Measurements from ENCODE around the gene PCNX4.

DNA sequence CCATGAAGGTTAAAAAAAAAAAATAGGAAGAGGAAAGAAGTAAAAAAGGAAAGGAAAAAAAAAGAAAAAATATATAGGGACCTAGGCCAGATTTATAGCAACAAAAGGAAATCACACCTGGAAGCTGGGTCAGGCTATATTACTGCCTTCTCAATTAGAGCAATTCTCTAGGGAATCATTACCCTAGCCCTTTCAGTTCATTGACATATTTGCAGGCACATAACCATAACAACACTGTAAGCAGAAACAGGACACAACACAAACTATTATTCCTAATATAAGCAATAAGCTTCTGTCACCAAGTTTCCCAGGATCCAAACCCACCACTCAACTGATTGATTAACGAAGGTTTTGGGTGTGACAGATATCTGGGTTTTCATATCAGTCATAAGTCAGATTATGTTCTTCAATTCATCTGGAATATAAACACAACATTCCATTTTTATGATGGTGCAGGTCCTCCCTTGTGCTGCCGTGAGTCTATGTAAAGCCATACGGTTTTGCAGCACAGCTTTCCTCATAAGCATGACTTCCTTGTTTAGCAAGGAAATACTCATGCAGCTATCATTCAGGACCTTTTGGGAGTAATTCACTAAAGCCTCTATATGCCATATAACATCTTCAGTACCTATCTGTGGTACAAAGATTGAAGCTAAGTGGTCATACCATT lies 4.2 kb downstream of the PCNX4 start:
- TF ChIP-seq, protein P1, sequence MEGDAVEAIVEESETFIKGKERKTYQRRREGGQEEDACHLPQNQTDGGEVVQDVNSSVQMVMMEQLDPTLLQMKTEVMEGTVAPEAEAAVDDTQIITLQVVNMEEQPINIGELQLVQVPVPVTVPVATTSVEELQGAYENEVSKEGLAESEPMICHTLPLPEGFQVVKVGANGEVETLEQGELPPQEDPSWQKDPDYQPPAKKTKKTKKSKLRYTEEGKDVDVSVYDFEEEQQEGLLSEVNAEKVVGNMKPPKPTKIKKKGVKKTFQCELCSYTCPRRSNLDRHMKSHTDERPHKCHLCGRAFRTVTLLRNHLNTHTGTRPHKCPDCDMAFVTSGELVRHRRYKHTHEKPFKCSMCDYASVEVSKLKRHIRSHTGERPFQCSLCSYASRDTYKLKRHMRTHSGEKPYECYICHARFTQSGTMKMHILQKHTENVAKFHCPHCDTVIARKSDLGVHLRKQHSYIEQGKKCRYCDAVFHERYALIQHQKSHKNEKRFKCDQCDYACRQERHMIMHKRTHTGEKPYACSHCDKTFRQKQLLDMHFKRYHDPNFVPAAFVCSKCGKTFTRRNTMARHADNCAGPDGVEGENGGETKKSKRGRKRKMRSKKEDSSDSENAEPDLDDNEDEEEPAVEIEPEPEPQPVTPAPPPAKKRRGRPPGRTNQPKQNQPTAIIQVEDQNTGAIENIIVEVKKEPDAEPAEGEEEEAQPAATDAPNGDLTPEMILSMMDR (IDR thresholded peaks at IDR 0.05), result no peak
- TF ChIP-seq EP300 (IDR thresholded peaks at IDR 0.05), result no peak

All from stomach (tissue), 4 donors.